Body of pancreas (tissue), 4 donors: ENCODE measurements around the gene OTUB1. TPM values are rescaled to one million over a fixed set of nuclear protein-coding genes. Genes with fewer than 3 reads are reported as not detected.

Experiments
- ATAC-seq: fragments of 150-250 bp; one replicate; pipeline ENCODE4 v1.9.1; 2016
- DNase-seq, 4 donors: peaks; one replicate each; pipeline ENCODE4 v3.0.0-alpha.2; 2019
- H3K27ac ChIP-seq, 4 donors: fragments of 200-600 bp; sonication (generic); 1 replicate in 3 of 4; 2 replicates in 1 of 4; pipeline versions ENCODE4 v1.5.1 to v1.6.1; 2016 to 2019; ENCODE audit warnings: mild to moderate bottlenecking in 1 of 4, mixed read lengths in 1 of 4, moderate library complexity in 1 of 4
- H3K27me3 ChIP-seq, 2 donors: fragments of 200-600 bp; sonication (generic); one replicate each; pipeline ENCODE4 v1.6.0; 2016; ENCODE audit warnings: mild to moderate bottlenecking in 1 of 2
- H3K36me3 ChIP-seq, 2 donors: fragments of 200-600 bp; sonication (generic); replicated peaks in 1 of 2; 2 replicates each; pipeline ENCODE4 v1.5.1; 2016; ENCODE audit warnings: low read depth in 2 of 2; ENCODE audit not compliant: insufficient read depth in 1 of 2
- H3K4me1 ChIP-seq: fragments of 200-600 bp; sonication (generic); one replicate; pipeline ENCODE4 v1.6.0; 2016
- H3K4me3 ChIP-seq, 2 donors: fragments of 200-600 bp; sonication (generic); 1 replicate in 1 of 2; 2 replicates in 1 of 2; pipeline ENCODE4 v1.5.1; 2016 to 2019
- H3K9me3 ChIP-seq, 3 donors: fragments of 200-600 bp; sonication (generic); 1 replicate in 2 of 3; 2 replicates in 1 of 3; pipeline ENCODE4 v1.5.1; 2016
- CTCF ChIP-seq, 7 experiments: fragments of 450-650 bp in 4 of 7; fragments of 200-600 bp in 3 of 7; sonication (generic) in 3 of 7; IDR thresholded peaks; one replicate each; pipeline ENCODE4 v1.5.1; 2016 to 2019; ENCODE audit warnings: antibody characterized with exemption in 7 of 7
- POLR2A ChIP-seq, 3 donors: fragments of 450-650 bp; IDR thresholded peaks; one replicate each; pipeline ENCODE4 v1.6.1; 2016; ENCODE audit warnings: antibody characterized with exemption in 3 of 3, mild to moderate bottlenecking in 2 of 3
- WGBS, 2 donors: methylation state at CpG; one replicate each; pipeline ENCODE4 v1.1.5; 2017; 5-methylcytosine and 5-hydroxymethylcytosine counted together
- intact Hi-C: fragments of 100-400 bp; cut with DNase I; formaldehyde crosslinking; loops from one replicate; pipeline ENCODE4 v1.15.1; 2023
- total RNA-seq, 2 donors: library from RNA; depleted of rRNA; stranded (reverse); fragments of >200 nt; gene quantifications; one replicate each; pipeline ENCODE4 v1.1.0, GENCODE V29; 2016

OTUB1 gene
- total RNA-seq, 2 donors from 2014 or later = 20.8 to 36.3 TPM

DNA sequence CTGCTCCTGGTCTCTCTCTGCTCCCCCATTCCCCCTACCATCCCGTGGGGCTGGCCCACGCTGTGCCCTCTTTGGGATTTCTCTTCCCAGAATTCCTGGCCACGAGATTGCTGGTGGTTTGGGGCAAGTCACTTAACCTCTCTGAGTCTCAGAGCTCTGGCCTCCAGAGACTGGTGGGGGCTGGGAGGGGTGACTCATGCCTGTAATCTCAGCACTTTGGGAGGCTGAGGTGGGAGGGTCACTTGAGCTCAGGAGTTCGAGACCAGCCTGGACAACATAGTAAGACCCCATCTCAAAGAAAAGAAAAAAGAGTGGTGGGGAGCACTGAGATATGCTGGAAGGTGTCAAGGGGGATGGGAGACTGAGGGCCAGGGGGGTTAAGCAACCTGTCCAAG is 18.3 kb downstream of the OTUB1 start:
- Histone ChIP-seq H3K36me3 (no peaks in the 10 kb centered on the region), H3K27ac (peak overlapping the region in 3 of 4 donors; percentile 49 to 72 (median 65)), H3K4me3 (no peak overlapping the region), H3K27me3 (no peaks in the 10 kb centered on the region), H3K9me3 (no peaks in the 10 kb centered on the region), H3K4me1 (peaks cover 70% of the 10 kb centered on the region)
- TF ChIP-seq POLR2A (IDR thresholded peaks at IDR 0.05) (no peak), CTCF (IDR thresholded peaks at IDR 0.05) (no peak)
- intact Hi-C loops = no loop called here
- peak in 1 of 4 donors; percentile 24 for DNase-seq
- ATAC-seq = no peak
- 65 to 72% methylated on average over 4 of the region's 4 CpGs for WGBS, 2 donors

DNA sequence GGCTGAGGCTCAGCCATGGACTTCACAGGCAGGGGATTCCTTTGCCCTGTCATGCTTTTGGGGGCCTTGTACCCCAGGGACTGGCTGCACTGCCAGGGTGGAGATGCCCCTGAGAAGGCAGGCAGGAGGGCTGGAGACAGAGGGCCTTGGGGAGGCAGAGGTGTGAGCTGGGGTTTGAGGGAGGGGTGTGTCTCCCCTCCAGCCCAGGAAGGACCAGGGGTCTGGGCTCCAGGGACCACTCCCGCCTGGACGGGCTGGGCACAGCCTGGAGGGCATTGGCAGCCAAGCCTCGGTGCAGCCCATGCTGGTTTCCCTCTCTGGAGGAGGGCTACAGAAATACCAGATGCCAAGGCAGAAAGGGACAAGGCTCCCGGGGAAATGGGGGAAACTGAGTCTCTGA is 19.5 kb downstream of the OTUB1 start:
- intact Hi-C loops = no loop called here
- ATAC-seq = no peak
- no peaks in the 10 kb centered on the region for H3K27me3 ChIP-seq
- TF ChIP-seq CTCF (IDR thresholded peaks at IDR 0.05) (no peak), POLR2A (IDR thresholded peaks at IDR 0.05) (no peak)
- WGBS, 2 donors = 56 to 86% methylated on average over 1 to 4 of the region's 4 CpGs
- H3K4me1 ChIP-seq = peaks cover 59% of the 10 kb centered on the region
- no peak for DNase-seq
- no peak overlapping the region for H3K4me3 ChIP-seq
- no peaks in the 10 kb centered on the region for H3K36me3 ChIP-seq
- H3K27ac ChIP-seq = peak overlapping the region in 1 of 4 donors; percentile 8
- no peaks in the 10 kb centered on the region for H3K9me3 ChIP-seq

DNA sequence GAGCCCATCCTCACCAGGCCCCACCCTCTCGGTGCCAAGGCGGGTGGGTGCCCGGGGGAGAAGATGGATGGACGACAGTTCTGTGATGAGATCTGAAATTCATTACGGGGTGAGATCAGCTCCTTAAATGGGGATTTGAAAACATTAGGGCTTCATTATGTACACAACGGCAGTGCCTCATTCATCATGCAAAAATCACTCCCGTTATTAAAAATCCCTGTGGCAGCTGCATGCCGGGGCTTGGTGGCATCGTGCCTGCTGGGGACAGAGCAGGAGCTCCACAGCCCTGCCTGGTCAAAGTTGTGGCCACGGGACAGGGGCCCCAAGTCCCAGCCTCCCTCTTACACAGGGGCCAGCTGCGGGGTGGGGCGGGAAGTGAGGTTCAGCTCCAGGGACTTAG is 20.2 kb downstream of the OTUB1 start:
- H3K36me3 ChIP-seq = no peaks in the 10 kb centered on the region
- peak overlapping the region in 1 of 4 donors; percentile 77 for H3K27ac ChIP-seq
- no peak overlapping the region for H3K4me3 ChIP-seq
- DNase-seq = no peak
- 63 to 73% methylated on average over 12 of the region's 12 CpGs for WGBS, 2 donors
- peaks cover 55% of the 10 kb centered on the region for H3K4me1 ChIP-seq
- intact Hi-C loops = no loop called here
- no peaks in the 10 kb centered on the region for H3K27me3 ChIP-seq
- TF ChIP-seq POLR2A (IDR thresholded peaks at IDR 0.05) (no peak), CTCF (IDR thresholded peaks at IDR 0.05) (no peak)
- H3K9me3 ChIP-seq = no peaks in the 10 kb centered on the region
- ATAC-seq = no peak

DNA sequence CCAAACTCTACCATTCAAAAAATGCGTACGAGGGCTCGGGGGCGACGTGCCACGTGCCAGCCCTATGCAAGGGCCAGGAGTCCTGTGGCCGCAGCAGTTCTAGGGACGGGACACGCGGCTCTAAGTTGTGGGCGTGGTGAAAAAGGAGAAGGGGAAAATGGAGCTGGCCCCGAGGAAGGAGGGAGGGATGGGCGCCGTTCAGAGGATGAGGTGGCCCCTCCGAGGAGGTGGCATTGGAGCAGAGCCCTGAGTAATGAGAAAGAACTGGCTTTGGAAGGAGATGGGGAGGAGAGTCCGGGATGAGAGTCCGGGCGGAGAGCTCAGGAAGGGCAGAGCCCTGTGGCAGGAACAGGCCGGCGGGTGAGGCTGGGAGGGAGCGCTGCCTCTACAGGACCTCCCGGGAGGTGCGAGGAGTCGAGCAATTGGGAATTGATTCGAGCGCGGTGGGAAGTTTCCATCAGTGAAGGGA is 21.0 kb downstream of the OTUB1 start:
- DNase-seq = no peak
- H3K36me3 ChIP-seq = no peaks in the 10 kb centered on the region
- intact Hi-C loops = no loop called here
- no peaks in the 10 kb centered on the region for H3K9me3 ChIP-seq
- ATAC-seq = peak; percentile 13
- WGBS, 2 donors = 30 to 31% methylated on average over 26 to 27 of the region's 27 CpGs
- H3K4me3 ChIP-seq = no peak overlapping the region
- peak overlapping the region; percentile 55 to 77 (median 68) for H3K27ac ChIP-seq
- H3K27me3 ChIP-seq = no peaks in the 10 kb centered on the region
- peaks cover 56% of the 10 kb centered on the region for H3K4me1 ChIP-seq
- TF ChIP-seq POLR2A (IDR thresholded peaks at IDR 0.05) = no peak
- TF ChIP-seq CTCF (IDR thresholded peaks at IDR 0.05) = no peak

GRCh38 chr11:64007629-64008282 is 21.5 kb downstream of the OTUB1 start:
- intact Hi-C loops = no loop called here
- H3K27ac ChIP-seq = peak overlapping the region; percentile 55 to 77 (median 68)
- WGBS, 2 donors = 4 to 9% methylated on average over 19 to 40 of the region's 40 CpGs
- H3K27me3 ChIP-seq = no peaks in the 10 kb centered on the region
- H3K4me3 ChIP-seq = no peak overlapping the region
- TF ChIP-seq POLR2A (IDR thresholded peaks at IDR 0.05) (peak; percentile 53 to 81 (median 81)), CTCF (IDR thresholded peaks at IDR 0.05) (peak in 6 of 7 experiments; percentile 15 to 69 (median 62))
- ATAC-seq = peak; percentile 85
- H3K36me3 ChIP-seq = no peaks in the 10 kb centered on the region
- no peaks in the 10 kb centered on the region for H3K9me3 ChIP-seq
- peak; percentile 83 to 89 (median 88) for DNase-seq
- H3K4me1 ChIP-seq = peaks cover 50% of the 10 kb centered on the region
